OCI-LY7 (cell line): ENCODE data around the gene IPP.

Experiments used
- EZH2phosphoT487 ChIP-seq: fragments of 200-600 bp; sonication (generic); IDR thresholded peaks from 2 replicates; pipeline ENCODE4 v1.6.1; 2018; ENCODE audit warnings: low read depth, borderline replicate concordance, mild to moderate bottlenecking, mixed run types, antibody characterized with exemption, low read length, moderate library complexity, mixed read lengths
- TF ChIP-seq, protein P1 (sequence below): fragments of 200-600 bp; sonication (generic); conservative IDR thresholded peaks from 2 replicates; pipeline ENCODE4 v1.5.1; 2014; ENCODE audit warnings: mild to moderate bottlenecking, antibody characterized with exemption, low read length, moderate library complexity, mixed read lengths

DNA sequence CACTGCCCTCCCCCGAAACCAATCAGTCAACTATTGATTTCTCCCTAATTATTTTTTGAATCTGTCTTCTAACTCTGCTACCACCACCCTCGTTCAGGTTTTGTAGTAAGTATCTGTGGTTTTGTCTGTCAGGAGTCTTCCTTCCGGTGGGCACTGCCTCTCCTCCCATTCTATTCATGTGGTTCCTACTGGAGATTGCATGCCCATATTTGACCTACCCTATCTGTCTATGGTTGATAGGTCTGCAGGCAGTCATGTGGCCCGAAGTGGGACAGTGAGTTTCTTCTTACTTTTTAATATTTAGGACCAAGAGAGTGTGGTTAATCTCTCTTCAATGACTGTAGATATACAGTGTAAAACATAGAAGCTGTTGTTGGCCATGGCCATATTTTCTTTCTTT, 35.1 kb upstream of the IPP start:
- no peak for TF ChIP-seq EZH2phosphoT487
- TF ChIP-seq, protein P1, sequence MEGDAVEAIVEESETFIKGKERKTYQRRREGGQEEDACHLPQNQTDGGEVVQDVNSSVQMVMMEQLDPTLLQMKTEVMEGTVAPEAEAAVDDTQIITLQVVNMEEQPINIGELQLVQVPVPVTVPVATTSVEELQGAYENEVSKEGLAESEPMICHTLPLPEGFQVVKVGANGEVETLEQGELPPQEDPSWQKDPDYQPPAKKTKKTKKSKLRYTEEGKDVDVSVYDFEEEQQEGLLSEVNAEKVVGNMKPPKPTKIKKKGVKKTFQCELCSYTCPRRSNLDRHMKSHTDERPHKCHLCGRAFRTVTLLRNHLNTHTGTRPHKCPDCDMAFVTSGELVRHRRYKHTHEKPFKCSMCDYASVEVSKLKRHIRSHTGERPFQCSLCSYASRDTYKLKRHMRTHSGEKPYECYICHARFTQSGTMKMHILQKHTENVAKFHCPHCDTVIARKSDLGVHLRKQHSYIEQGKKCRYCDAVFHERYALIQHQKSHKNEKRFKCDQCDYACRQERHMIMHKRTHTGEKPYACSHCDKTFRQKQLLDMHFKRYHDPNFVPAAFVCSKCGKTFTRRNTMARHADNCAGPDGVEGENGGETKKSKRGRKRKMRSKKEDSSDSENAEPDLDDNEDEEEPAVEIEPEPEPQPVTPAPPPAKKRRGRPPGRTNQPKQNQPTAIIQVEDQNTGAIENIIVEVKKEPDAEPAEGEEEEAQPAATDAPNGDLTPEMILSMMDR, result no peak
